ENCODE measurements around the gene HOXC13.

Gene HOXC13, protein sequence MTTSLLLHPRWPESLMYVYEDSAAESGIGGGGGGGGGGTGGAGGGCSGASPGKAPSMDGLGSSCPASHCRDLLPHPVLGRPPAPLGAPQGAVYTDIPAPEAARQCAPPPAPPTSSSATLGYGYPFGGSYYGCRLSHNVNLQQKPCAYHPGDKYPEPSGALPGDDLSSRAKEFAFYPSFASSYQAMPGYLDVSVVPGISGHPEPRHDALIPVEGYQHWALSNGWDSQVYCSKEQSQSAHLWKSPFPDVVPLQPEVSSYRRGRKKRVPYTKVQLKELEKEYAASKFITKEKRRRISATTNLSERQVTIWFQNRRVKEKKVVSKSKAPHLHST

DNA sequence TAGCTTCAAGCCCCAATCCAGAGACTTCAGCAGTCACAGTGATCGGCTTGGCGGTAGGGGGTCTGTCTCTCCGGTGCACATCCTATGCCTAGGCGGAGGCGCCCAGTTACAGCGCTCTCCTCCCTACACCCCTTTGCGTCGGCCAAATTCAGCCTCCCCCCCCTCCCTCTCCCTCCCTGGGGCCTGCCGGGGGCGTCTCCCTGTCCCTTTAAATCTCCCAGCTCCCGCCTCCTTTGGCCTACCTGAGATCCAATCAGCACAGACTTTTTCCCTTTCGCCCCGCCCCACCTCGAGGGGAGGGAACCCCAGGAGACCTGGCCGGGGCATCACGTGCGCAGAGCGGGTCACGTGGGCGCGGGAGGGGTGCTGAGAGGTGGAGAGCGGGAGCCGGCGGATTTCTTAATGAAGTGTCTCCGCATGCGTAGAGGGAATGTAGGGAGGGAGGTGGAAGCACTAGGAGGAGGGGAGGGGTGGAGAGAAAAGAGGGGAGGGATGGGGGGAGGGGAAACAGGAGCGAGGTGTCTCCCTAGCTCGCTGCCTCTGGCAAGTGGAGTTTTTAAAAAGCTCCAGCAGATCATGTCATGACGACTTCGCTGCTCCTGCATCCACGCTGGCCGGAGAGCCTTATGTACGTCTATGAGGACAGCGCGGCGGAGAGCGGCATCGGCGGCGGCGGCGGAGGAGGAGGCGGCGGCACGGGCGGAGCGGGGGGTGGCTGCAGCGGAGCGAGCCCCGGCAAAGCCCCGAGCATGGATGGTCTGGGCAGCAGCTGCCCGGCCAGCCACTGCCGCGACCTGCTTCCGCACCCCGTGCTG is at the start of gene HOXC13:
Gene HOXC13, plus strand, starts transcription at position 506 of the 815 bp plus-strand sequence. Its CDS starts 76 bp downstream, at position 582.
- H3K9me3 Mint-ChIP-seq: no peaks in the 10 kb centered on the region
- H3K36me3 Mint-ChIP-seq (ENCODE audit: low read depth): no peaks in the 10 kb centered on the region
- no peak within 1 kb of the TSS for H3K4me3 Mint-ChIP-seq
- H3K27me3 Mint-ChIP-seq (ENCODE audit: low read depth): peaks cover 94% of the 10 kb centered on the region
- H3K27ac Mint-ChIP-seq: peak within 1 kb of the TSS; percentile 31
- no peaks in the 10 kb centered on the region for H3K4me1 Mint-ChIP-seq (ENCODE audit: low read depth)

DNA sequence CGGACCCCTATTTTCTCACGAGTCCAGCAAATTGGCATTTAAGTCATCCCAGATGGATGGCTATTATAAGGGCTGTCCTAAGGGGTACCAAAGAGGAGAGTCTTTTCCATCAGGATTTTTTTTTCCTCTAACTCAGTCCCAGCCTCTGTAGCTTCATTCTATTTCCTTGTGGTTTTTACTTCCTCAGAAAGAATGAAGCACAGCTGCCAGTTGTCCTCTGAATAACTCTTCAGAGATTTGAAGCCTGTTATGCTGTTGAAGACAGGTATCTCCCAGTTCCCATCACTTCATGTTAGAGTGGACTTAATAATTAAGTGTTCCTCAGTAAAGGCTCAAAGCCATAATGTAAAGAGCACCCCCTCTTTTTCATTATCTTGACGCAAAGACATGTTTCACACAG is 48.5 kb upstream of the HOXC13 start:
- Mint-ChIP-seq H3K9me3 (no peaks in the 10 kb centered on the region), H3K4me3 (no peak overlapping the region), H3K27me3 (ENCODE audit: low read depth) (peaks cover 41% of the 10 kb centered on the region), H3K36me3 (ENCODE audit: low read depth) (no peaks in the 10 kb centered on the region), H3K4me1 (ENCODE audit: low read depth) (no peaks in the 10 kb centered on the region), H3K27ac (no peak overlapping the region)

DNA sequence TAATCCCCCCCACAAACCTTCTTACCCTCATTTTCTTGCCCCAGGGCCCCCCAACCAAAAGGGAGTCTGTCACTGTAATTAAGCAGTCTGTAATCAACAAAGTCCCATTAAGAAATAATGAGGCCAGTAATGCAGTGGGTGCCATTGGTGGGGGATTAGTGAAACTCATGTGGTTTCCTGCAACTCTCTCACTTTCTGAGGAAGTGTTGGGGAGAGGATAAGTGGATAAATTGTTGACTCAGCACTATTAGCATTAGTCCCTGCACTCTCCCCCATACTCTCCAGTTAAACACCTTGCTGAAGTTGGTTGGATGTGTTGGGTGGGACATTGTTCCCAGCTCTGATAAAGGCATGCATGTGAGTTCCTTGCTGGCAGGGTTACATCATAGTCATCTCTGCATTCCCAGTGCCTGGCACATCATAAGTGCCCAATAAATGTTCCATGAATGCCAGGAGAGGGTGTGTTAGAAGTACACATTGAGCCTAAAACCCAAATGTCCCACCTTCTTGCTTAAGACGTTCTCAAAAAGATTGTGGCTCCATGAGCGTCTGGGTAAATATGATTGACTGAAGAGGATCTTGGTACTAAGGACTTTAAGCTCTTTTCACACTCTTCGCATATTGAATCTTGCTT is 45.8 kb upstream of the HOXC13 start:
- no peak overlapping the region for H3K27ac Mint-ChIP-seq
- peaks cover 40% of the 10 kb centered on the region for H3K27me3 Mint-ChIP-seq (ENCODE audit: low read depth)
- H3K4me1 Mint-ChIP-seq (ENCODE audit: low read depth): no peaks in the 10 kb centered on the region
- no peak overlapping the region for H3K4me3 Mint-ChIP-seq
- H3K9me3 Mint-ChIP-seq: no peaks in the 10 kb centered on the region
- no peaks in the 10 kb centered on the region for H3K36me3 Mint-ChIP-seq (ENCODE audit: low read depth)

DNA sequence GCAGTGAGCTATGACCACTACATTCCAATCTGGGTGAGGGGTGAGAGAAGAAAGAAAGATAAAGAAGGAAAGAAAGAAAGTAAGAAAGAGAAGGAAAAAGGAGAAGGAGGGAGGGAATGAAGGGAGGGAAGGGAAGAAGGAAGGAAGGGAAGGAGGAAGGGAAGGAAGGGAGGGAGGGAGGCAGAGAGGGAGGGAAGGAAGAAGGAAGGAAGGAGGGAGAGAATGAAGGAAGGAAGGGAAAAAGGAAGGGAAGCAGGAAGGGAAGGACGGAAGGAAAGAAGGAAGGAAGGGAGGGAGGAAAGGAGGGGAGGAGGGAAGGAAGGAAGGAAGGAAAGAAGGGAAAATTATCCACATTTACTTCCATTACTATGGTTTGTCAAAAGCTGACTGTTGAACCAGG is 39.4 kb upstream of the HOXC13 start:
- H3K4me1 Mint-ChIP-seq (ENCODE audit: low read depth): no peaks in the 10 kb centered on the region
- H3K27ac Mint-ChIP-seq: no peak overlapping the region
- H3K9me3 Mint-ChIP-seq: no peaks in the 10 kb centered on the region
- H3K36me3 Mint-ChIP-seq (ENCODE audit: low read depth): no peaks in the 10 kb centered on the region
- no peak overlapping the region for H3K4me3 Mint-ChIP-seq
- H3K27me3 Mint-ChIP-seq (ENCODE audit: low read depth): peaks cover 31% of the 10 kb centered on the region

DNA sequence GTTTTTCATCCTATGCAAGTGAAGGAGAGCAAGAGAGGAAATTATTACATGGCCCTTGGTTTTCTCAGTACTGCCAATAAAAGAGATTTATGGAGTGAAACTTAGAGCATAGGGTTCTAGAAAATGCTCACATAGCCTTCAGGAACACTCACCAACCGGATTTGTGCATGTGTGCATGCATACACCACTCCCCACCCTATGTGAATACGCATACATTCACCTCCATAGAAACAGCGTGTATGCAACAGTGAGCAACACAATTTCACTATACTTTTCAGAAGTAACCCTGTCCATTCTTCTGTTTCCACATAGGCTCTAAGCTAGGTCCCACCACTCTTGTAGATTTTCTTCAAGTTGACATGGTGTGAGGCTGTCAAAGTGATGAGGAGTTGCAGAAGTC is 31.5 kb upstream of the HOXC13 start:
- H3K4me3 Mint-ChIP-seq: no peak overlapping the region
- H3K27ac Mint-ChIP-seq: no peak overlapping the region
- peaks cover 20% of the 10 kb centered on the region for H3K27me3 Mint-ChIP-seq (ENCODE audit: low read depth)
- no peaks in the 10 kb centered on the region for H3K4me1 Mint-ChIP-seq (ENCODE audit: low read depth)
- no peaks in the 10 kb centered on the region for H3K36me3 Mint-ChIP-seq (ENCODE audit: low read depth)
- H3K9me3 Mint-ChIP-seq: no peaks in the 10 kb centered on the region

DNA sequence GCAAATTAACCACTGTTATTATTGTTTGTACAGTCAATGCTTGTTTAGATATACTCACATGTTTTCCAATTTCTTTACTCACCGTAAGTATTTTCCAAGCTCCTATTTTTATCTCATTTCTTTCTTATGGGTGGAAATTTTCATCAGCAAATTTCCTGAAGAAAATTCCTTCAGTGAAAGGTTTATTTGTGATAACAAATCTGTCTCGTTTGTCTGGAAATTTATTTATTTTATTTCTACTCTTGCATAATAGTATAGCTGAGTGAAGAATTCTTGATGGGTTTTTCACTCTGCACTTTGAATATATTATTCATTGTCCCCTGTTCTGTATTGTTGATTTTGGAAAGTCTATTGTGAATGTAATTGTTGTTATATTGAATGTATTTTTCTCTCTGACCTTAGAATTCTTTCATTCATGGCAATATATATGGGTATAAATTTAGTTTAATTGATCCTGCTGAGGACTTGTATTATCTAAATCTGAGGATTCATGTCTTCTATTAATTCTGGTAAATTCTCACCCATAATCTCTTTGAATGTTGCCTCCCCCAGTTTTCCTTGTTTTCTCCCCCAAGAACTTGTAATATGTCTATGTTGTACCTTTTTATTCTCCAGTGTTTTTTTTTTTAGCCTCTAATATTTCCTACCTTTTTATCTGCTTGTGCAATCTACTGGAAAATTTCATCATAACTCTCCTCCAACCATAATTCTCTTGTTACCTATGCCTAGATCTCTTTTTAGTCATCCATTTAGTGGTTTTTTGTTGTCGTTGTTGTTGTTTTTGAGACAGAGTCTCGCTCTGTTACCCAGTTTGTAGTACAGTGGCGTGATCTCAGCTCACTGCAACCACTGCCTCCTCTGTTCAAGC is 21.6 kb upstream of the HOXC13 start:
- Mint-ChIP-seq H3K27me3 (ENCODE audit: low read depth) (peaks cover 69% of the 10 kb centered on the region), H3K4me3 (no peak overlapping the region), H3K9me3 (no peaks in the 10 kb centered on the region), H3K27ac (no peak overlapping the region), H3K36me3 (ENCODE audit: low read depth) (no peaks in the 10 kb centered on the region), H3K4me1 (ENCODE audit: low read depth) (no peaks in the 10 kb centered on the region)

DNA sequence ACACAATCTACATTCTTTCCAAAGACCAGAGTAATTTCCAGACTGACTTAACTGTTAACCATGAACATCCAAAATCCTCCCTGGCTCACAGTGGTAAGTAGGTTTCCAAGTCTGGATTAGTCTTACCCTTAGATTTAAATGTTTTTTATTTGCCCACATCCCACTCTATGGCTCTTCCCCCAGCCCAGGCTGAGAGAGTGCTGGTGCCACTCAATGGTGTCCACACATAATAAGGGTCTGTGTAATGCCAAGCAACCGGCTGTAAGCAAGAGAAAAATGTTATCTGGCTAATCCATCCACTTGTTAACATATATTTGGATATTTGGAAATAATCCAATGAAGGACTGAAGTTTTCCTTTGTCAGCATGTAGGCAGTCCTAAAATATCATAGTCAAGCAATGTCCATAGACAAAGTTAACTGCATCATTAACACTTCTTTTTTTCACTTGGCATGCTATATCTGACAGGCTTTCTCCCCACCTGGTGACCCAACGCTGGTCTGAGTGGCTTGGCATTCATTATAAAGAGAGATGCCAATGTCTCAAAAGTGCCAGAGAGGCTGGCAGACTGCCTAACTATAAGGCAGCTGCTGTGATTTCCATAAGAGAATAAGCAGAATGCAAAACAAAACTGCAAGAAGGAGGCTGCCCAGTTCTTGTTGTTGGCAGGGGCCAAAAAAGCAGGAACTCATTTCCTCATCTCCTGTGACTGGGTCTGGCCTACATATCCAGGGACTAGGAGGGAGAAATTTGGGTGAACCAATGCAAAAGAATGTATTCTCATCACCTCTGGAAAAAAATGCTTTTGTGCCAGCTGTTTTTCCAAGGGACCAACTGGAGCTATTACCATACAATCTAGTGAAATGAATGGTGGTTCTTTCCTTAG is 13.9 kb upstream of the HOXC13 start:
- no peaks in the 10 kb centered on the region for H3K36me3 Mint-ChIP-seq (ENCODE audit: low read depth)
- peaks cover 3% of the 10 kb centered on the region for H3K9me3 Mint-ChIP-seq
- no peak overlapping the region for H3K27ac Mint-ChIP-seq
- no peaks in the 10 kb centered on the region for H3K4me1 Mint-ChIP-seq (ENCODE audit: low read depth)
- H3K4me3 Mint-ChIP-seq: no peak overlapping the region
- peaks cover 95% of the 10 kb centered on the region for H3K27me3 Mint-ChIP-seq (ENCODE audit: low read depth)

DNA sequence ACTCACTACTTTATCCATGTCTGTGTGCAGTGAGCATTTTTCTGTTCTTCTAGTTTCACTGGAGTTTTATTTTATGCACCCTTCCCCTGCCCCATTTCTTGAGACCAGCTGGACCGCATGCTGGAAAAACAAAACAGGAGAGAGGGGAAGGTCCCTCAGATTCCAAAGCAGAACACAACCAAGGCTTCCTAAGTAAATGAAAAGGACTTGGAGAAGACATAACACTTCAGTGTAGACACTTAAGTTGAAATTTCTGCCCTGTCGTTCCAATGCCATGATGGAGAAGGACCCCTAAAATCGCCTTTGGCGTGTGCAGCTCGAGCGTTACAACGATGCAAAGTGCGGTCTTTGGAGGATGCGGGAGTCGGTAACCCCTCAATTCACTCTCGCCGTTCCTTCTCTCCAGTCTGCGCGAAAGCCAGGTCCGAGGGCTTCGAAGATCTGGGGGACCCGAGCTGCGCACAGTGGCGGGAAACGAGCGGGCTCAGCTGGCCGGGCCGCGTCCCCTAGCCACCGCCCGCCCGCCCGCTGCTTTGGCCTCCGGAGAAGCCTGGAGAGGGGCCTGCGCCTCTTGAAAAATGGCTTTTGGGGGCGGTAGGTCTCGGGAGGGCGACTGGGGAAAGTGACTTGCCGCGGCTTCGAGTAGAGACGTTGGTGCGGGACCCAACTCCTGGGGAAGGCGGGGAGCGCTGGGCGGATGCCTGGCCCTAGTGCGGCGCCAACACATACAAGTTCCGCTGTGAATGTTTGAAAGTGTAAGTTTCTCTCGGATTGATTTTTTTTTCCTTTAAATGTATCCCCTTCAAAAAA is 11.2 kb upstream of the HOXC13 start:
- Mint-ChIP-seq H3K4me1 (ENCODE audit: low read depth) (no peaks in the 10 kb centered on the region), H3K4me3 (no peak overlapping the region), H3K27me3 (ENCODE audit: low read depth) (peaks cover 96% of the 10 kb centered on the region), H3K27ac (no peak overlapping the region), H3K36me3 (ENCODE audit: low read depth) (no peaks in the 10 kb centered on the region), H3K9me3 (peaks cover 3% of the 10 kb centered on the region)

DNA sequence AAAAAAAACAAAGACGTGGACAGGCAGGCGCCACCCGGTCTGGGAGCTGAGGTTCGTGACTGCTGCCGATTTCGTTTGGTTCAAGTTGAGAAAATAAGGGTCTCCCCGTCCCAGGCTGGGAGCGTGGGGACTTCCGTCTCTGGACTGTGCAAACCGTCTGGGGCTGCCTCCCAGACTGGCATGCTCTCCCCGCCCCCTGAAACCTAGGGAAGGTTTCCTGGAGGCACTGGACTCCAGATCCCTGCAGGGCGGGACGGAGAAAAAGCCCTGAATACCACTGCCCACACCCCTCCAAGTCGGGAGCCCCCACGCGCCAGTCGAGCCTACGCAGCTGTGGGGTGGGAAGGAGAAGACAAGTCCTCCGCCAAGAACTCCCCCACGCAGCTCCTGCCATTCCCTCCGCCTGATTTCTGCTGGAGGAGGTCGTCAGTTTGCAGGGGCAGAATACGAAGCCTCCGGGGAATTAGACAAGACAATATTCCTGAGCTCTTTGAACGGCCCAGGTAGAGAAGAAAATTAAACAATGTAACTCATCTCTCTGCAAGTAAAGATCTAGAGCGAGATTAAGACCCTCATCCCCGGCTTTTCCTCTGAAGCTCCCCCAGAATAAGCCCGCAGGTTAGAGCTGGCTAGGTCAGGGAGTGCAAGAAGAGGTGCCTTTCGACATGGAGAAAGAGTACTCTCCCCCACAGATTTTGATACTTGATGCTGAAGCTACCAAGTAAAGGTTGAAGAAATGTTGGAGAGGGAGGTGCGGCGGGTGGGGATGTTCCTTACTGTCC is 10.4 kb upstream of the HOXC13 start:
- Mint-ChIP-seq H3K4me3 (no peak overlapping the region), H3K27me3 (ENCODE audit: low read depth) (peaks cover 98% of the 10 kb centered on the region), H3K4me1 (ENCODE audit: low read depth) (no peaks in the 10 kb centered on the region), H3K9me3 (peaks cover 3% of the 10 kb centered on the region), H3K27ac (no peak overlapping the region), H3K36me3 (ENCODE audit: low read depth) (no peaks in the 10 kb centered on the region)

DNA sequence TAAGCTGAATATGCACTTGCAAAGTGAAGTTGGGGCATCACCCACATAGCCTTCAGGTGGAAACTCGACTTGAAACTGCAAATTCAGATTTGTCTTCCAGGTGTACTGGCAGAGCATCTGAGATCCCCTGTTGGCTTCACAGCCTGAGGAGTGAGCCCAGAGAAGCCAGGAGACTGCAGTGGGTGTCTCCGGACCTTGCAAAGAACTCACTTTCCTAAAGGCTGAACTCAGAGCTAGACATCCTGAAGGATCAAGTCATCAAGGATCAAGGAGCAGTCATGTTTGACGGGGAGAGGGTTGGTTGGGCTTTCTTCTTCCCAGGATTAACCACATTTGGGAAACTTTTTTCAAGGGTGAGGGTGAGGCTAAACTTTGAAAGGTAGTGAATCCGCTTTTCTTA is 9.1 kb upstream of the HOXC13 start:
- H3K4me1 Mint-ChIP-seq (ENCODE audit: low read depth): no peaks in the 10 kb centered on the region
- H3K27me3 Mint-ChIP-seq (ENCODE audit: low read depth): peaks cover 98% of the 10 kb centered on the region
- H3K9me3 Mint-ChIP-seq: peaks cover 3% of the 10 kb centered on the region
- no peak overlapping the region for H3K4me3 Mint-ChIP-seq
- H3K27ac Mint-ChIP-seq: no peak overlapping the region
- no peaks in the 10 kb centered on the region for H3K36me3 Mint-ChIP-seq (ENCODE audit: low read depth)

DNA sequence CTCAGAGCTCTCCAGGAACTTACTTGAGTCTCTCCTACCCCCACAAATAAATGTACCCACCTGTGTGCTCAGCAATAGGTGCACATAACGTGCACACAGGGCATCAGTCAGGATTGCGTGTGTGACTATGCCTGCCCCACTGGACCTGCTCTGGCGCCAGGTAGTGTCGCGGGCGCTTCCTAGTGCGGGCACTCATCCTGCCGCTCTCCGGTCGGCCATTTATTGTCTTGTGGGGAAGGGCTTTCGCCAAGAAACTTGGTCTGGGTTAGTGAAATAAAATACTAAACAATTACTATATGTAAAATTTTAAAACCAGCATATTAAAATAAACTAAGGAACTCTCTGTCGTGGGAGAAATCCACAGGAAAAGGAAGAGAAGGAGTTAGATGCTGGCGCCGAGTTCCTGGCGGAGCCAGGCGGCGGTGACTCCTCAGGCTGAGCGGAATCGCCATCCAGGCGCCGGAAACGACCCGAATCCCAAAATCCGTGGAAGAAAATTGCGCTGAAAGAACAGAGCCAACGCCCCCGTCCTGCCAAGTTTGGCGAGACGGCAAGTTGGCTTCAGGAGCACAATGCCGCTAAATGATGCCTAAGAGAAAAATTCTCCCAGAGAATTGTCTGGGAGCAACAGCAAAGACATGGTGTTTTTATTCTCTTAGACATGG is 7.9 kb upstream of the HOXC13 start:
- H3K36me3 Mint-ChIP-seq (ENCODE audit: low read depth): no peaks in the 10 kb centered on the region
- H3K27ac Mint-ChIP-seq: no peak overlapping the region

More for the DNA sequence above, 7.9 kb upstream of the HOXC13 start:
- Mint-ChIP-seq H3K9me3 (peaks cover 3% of the 10 kb centered on the region), H3K27me3 (ENCODE audit: low read depth) (peaks cover 98% of the 10 kb centered on the region), H3K4me1 (ENCODE audit: low read depth) (no peaks in the 10 kb centered on the region), H3K4me3 (no peak overlapping the region)
